ENCODE results near the gene DLX5. TPM values are rescaled to one million over a fixed set of nuclear protein-coding genes. Genes with fewer than 3 reads are reported as not detected.

DLX5 gene
- polyA plus RNA-seq, 1 experiment, result not detected

DNA sequence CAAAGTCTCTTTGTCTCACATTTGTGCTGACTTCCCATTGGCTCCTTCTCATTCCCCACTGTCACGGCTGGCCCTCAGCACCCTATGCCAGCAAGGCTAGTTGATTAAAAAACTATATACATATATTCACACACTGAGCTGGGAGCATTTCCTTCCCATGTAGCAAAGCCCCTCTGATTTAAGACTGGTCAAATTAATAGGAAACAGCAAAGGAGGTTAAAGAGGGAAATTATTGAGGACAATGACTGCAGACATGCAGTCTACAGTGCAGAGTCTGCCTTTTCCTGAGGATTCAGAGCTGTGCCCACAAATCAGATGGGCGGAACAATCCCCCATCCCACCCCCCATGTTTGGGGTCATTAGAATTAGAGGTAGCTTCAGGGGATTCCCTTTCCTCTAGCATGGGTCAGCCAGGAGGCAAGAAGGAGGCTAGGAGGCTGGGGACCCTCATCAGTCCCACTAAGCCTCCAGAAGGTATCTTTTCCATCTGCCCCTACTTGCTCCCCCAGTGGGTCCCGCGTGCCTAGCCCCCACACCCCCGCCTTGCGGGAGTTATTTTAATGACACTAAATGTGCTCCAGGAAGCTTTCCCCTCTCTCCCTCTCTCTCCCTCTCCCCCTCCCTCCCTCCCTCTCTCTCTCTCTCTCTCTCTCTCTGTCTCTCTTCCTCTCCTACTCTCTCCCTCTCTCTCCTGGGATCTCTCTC is 29.1 kb downstream of the DLX5 start:
- ChIA-PET POLR2A (no interaction called here), CTCF (no interaction called here)
- no peak for DNase-seq (ENCODE audit: low read depth)
- peaks cover 54% of the 10 kb centered on the region for H3K27me3 ChIP-seq (ENCODE audit: control insufficient read depth, insufficient read depth, low read length)
- no peak for TF ChIP-seq CTCF (IDR thresholded peaks at IDR 0.05; ENCODE audit: insufficient read depth, low read depth, low read length)
- no peak overlapping the region for H3K4me3 ChIP-seq (ENCODE audit: low read depth, low read length)
- H3K36me3 ChIP-seq (ENCODE audit: control insufficient read depth, insufficient read depth, low read length), result no peaks in the 10 kb centered on the region

GRCh38 chr7:96993980-96994379 is 30.7 kb downstream of the DLX5 start:
- no peak for DNase-seq (ENCODE audit: low read depth)
- ChIA-PET POLR2A (no interaction called here), CTCF (no interaction called here)
- Histone ChIP-seq H3K4me3 (ENCODE audit: low read depth, low read length) (no peak overlapping the region), H3K36me3 (ENCODE audit: control insufficient read depth, insufficient read depth, low read length) (no peaks in the 10 kb centered on the region), H3K27me3 (ENCODE audit: control insufficient read depth, insufficient read depth, low read length) (peaks cover 50% of the 10 kb centered on the region)
- TF ChIP-seq CTCF (IDR thresholded peaks at IDR 0.05; ENCODE audit: insufficient read depth, low read depth, low read length), result no peak

GRCh38 chr7:96993094-96993865 is 31.4 kb downstream of the DLX5 start:
- TF ChIP-seq CTCF (IDR thresholded peaks at IDR 0.05; ENCODE audit: insufficient read depth, low read depth, low read length), result no peak
- no peak for DNase-seq (ENCODE audit: low read depth)
- Histone ChIP-seq H3K36me3 (ENCODE audit: control insufficient read depth, insufficient read depth, low read length) (no peaks in the 10 kb centered on the region), H3K4me3 (ENCODE audit: low read depth, low read length) (no peak overlapping the region), H3K27me3 (ENCODE audit: control insufficient read depth, insufficient read depth, low read length) (peaks cover 46% of the 10 kb centered on the region)
- ChIA-PET POLR2A (no interaction called here), CTCF (no interaction called here)

GRCh38 chr7:96992192-96993005 is 32.2 kb downstream of the DLX5 start:
- ChIA-PET POLR2A (no interaction called here), CTCF (no interaction called here)
- no peak for DNase-seq (ENCODE audit: low read depth)
- no peak for TF ChIP-seq CTCF (IDR thresholded peaks at IDR 0.05; ENCODE audit: insufficient read depth, low read depth, low read length)
- peaks cover 37% of the 10 kb centered on the region for H3K27me3 ChIP-seq (ENCODE audit: control insufficient read depth, insufficient read depth, low read length)
- no peaks in the 10 kb centered on the region for H3K36me3 ChIP-seq (ENCODE audit: control insufficient read depth, insufficient read depth, low read length)
- no peak overlapping the region for H3K4me3 ChIP-seq (ENCODE audit: low read depth, low read length)
